SK-N-SH treated with all-trans-retinoic acid at 6 μM for 48 hours (cell line): ENCODE results near the gene PNPLA7.
A peak's percentile ranks its signal among the peaks of the same experiment; 100 is the strongest.

Experiments used
- ATAC-seq: fragments of 200-7000 bp; cut with Tn5 transposase; 3 replicates; pipeline ENCODE4 v1.9.1; 2020; ENCODE audit warnings: mild to moderate bottlenecking, moderate library complexity
- ARNTL ChIP-seq: fragments of 450-650 bp; formaldehyde crosslinking; IDR thresholded peaks from 2 replicates; pipeline ENCODE4 v1.5.0; 2020; ENCODE audit warnings: low read depth, mild to moderate bottlenecking, moderate library complexity, borderline replicate concordance
- BACH2 ChIP-seq: fragments of 250-450 bp; sonication (Bioruptor Pico); IDR thresholded peaks from 2 replicates; pipeline ENCODE4 v1.9.0; 2021; ENCODE audit warnings: mild to moderate bottlenecking, borderline replicate concordance
- CSDC2 ChIP-seq: fragments of 250-450 bp; sonication (Bioruptor Pico); IDR thresholded peaks from 2 replicates; pipeline ENCODE4 v1.5.0; 2020; ENCODE audit warnings: mild to moderate bottlenecking, moderate library complexity
- ESRRG ChIP-seq: fragments of 250-450 bp; sonication (Bioruptor Pico); IDR thresholded peaks from 2 replicates; pipeline ENCODE4 v1.6.1; 2021; ENCODE audit warnings: mild to moderate bottlenecking
- ISL1 ChIP-seq: fragments of 250-450 bp; sonication (Bioruptor Pico); IDR thresholded peaks from 2 replicates; pipeline ENCODE4 v2.1.2; 2022; ENCODE audit warnings: mild to moderate bottlenecking, moderate library complexity
- OSR1 ChIP-seq: fragments of 250-450 bp; sonication (Bioruptor Pico); IDR thresholded peaks from 2 replicates; pipeline ENCODE4 v1.8.0; 2022; ENCODE audit warnings: moderate library complexity, mild to moderate bottlenecking, inconsistent platforms
- PPARA ChIP-seq: fragments of 250-450 bp; sonication (Bioruptor Pico); IDR thresholded peaks from 2 replicates; pipeline ENCODE4 v1.5.0; 2020; ENCODE audit warnings: mild to moderate bottlenecking, borderline replicate concordance
- RARB ChIP-seq: fragments of 250-450 bp; sonication (Bioruptor Pico); IDR thresholded peaks from 2 replicates; pipeline ENCODE4 v1.8.0; 2021; ENCODE audit warnings: mild to moderate bottlenecking, moderate library complexity
- SNAI2 ChIP-seq: fragments of 250-450 bp; sonication (Bioruptor Pico); IDR thresholded peaks from 2 replicates; pipeline ENCODE4 v1.5.0; 2020; ENCODE audit warnings: mild to moderate bottlenecking, moderate library complexity
- TCF4 ChIP-seq: fragments of 250-450 bp; sonication (Bioruptor Pico); IDR thresholded peaks from 2 replicates; pipeline ENCODE4 v1.8.0; 2021; ENCODE audit warnings: mild to moderate bottlenecking, moderate library complexity, borderline replicate concordance
- TOX ChIP-seq: fragments of 250-450 bp; sonication (Bioruptor Pico); IDR thresholded peaks from 2 replicates; pipeline ENCODE4 v1.8.0; 2021; ENCODE audit warnings: mild to moderate bottlenecking, moderate library complexity, borderline replicate concordance
- ZC3H10 ChIP-seq: fragments of 250-450 bp; sonication (Bioruptor Pico); IDR thresholded peaks from 2 replicates; pipeline ENCODE4 v1.5.1; 2021; ENCODE audit warnings: mild to moderate bottlenecking, moderate library complexity
- ZFP3 ChIP-seq: fragments of 250-450 bp; sonication (Bioruptor Pico); IDR thresholded peaks from 2 replicates; pipeline ENCODE4 v1.5.0; 2020; ENCODE audit warnings: mild to moderate bottlenecking, moderate library complexity
- ZFP30 ChIP-seq: fragments of 450-650 bp; formaldehyde crosslinking; IDR thresholded peaks from 2 replicates; pipeline ENCODE4 v1.5.0; 2022; ENCODE audit warnings: mild to moderate bottlenecking, moderate library complexity
- ZNF565 ChIP-seq: fragments of 450-650 bp; formaldehyde crosslinking; conservative IDR thresholded peaks from 2 replicates; pipeline ENCODE4 v1.5.0; 2020; ENCODE audit warnings: low read depth, mild to moderate bottlenecking, moderate library complexity
- ZNF70 ChIP-seq: fragments of 450-650 bp; formaldehyde crosslinking; IDR thresholded peaks from 2 replicates; pipeline ENCODE4 v1.5.0; 2020; ENCODE audit warnings: mild to moderate bottlenecking, moderate library complexity
- ZNF8 ChIP-seq: fragments of 450-650 bp; formaldehyde crosslinking; IDR thresholded peaks from 2 replicates; pipeline ENCODE4 v1.5.0; 2020; ENCODE audit warnings: mild to moderate bottlenecking, moderate library complexity
- TF ChIP-seq, protein P1 (sequence below): fragments of 250-450 bp; sonication (Bioruptor Pico); IDR thresholded peaks from 2 replicates; pipeline ENCODE4 v1.5.1; 2020; ENCODE audit warnings: low read depth, mild to moderate bottlenecking, moderate library complexity
- TF ChIP-seq, protein P2 (sequence below): fragments of 250-450 bp; sonication (Bioruptor Pico); IDR thresholded peaks from 2 replicates; pipeline ENCODE4 v1.5.0; 2020; ENCODE audit warnings: mild to moderate bottlenecking, moderate library complexity
- TF ChIP-seq, protein P3 (sequence below): fragments of 250-450 bp; sonication (Bioruptor Pico); IDR thresholded peaks from 2 replicates; pipeline ENCODE4 v1.5.1; 2021; ENCODE audit warnings: mild to moderate bottlenecking, moderate library complexity

The PNPLA7 gene

DNA sequence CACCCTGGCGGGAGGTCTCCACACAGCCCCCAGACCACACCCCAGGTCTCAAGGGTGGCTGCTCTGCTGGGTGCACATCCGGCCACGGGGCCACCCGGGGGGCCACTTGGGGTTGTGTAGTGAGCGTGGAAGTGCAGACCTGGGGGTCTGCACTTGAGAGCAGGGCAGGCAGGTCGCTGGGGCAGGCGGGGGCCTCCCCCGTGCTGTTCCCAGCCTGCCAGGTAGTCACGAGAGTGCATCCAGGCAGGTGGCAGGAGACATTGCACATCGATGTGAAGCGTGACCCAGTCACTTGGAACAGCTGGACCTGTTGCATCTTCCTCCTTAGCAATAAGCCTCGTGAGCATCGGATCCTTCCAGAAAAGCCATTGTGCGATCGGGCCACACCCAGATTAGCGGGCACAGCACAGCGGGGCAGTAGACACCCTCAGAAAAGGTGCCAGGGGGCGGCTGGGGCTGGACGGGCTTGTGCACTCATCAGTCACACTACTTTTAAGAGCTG lies 104.2 kb downstream of the PNPLA7 start:
- no peak; the same call in 2 of the 3 replicates for ATAC-seq
- TF ChIP-seq, protein P1, sequence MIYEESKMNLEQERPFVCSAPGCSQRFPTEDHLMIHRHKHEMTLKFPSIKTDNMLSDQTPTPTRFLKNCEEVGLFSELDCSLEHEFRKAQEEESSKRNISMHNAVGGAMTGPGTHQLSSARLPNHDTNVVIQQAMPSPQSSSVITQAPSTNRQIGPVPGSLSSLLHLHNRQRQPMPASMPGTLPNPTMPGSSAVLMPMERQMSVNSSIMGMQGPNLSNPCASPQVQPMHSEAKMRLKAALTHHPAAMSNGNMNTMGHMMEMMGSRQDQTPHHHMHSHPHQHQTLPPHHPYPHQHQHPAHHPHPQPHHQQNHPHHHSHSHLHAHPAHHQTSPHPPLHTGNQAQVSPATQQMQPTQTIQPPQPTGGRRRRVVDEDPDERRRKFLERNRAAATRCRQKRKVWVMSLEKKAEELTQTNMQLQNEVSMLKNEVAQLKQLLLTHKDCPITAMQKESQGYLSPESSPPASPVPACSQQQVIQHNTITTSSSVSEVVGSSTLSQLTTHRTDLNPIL (CRISPR knock-in tag) = no peak
- TF ChIP-seq PPARA = no peak
- no peak for TF ChIP-seq ZNF8
- TF ChIP-seq ZC3H10 (CRISPR knock-in tag) = no peak
- no peak for TF ChIP-seq CSDC2 (CRISPR knock-in tag)
- TF ChIP-seq TCF4 (CRISPR knock-in tag) = no peak
- TF ChIP-seq ZNF70 = no peak
- no peak for TF ChIP-seq OSR1
- TF ChIP-seq, protein P2, sequence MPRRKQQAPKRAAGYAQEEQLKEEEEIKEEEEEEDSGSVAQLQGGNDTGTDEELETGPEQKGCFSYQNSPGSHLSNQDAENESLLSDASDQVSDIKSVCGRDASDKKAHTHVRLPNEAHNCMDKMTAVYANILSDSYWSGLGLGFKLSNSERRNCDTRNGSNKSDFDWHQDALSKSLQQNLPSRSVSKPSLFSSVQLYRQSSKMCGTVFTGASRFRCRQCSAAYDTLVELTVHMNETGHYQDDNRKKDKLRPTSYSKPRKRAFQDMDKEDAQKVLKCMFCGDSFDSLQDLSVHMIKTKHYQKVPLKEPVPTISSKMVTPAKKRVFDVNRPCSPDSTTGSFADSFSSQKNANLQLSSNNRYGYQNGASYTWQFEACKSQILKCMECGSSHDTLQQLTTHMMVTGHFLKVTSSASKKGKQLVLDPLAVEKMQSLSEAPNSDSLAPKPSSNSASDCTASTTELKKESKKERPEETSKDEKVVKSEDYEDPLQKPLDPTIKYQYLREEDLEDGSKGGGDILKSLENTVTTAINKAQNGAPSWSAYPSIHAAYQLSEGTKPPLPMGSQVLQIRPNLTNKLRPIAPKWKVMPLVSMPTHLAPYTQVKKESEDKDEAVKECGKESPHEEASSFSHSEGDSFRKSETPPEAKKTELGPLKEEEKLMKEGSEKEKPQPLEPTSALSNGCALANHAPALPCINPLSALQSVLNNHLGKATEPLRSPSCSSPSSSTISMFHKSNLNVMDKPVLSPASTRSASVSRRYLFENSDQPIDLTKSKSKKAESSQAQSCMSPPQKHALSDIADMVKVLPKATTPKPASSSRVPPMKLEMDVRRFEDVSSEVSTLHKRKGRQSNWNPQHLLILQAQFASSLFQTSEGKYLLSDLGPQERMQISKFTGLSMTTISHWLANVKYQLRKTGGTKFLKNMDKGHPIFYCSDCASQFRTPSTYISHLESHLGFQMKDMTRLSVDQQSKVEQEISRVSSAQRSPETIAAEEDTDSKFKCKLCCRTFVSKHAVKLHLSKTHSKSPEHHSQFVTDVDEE = no peak
- TF ChIP-seq ESRRG (CRISPR knock-in tag) = no peak

DNA sequence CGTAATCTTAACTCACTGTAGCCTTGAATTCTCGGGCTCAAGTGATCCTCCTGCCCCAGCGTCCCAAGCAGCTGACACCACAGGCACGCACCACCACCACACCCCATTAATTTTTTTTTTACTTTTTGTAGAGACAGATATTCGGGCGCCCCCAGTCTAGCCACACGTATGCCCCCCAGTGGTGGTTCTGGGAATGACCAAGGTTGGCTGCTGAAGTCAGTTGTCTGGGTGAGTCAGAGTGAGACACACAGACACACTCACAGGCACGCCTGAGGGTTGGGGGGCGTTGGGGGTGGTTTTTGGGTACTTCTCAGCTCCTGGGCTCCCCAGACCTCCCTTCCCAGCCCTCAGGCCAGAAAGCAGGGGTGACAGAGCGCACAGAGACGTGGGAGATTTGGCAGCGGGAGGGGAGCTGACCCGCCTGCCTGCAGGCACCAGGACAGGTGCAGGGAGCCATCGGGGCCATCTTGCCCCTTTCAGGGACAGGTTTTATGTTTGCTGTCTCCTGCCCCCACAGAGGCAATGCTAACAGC lies 104.9 kb downstream of the PNPLA7 start:
- TF ChIP-seq, protein P2 = no peak
- TF ChIP-seq TCF4 (CRISPR knock-in tag) (no peak), PPARA (no peak), ZNF565 (CRISPR knock-in tag) (no peak), SNAI2 (CRISPR knock-in tag) (no peak), BACH2 (CRISPR knock-in tag) (no peak), ZFP3 (no peak), ZNF8 (no peak), ZFP30 (no peak), TOX (CRISPR knock-in tag) (no peak), ARNTL (CRISPR knock-in tag) (no peak)
- TF ChIP-seq, protein P1 (CRISPR knock-in tag) = no peak
- TF ChIP-seq, all 23 proteins: peak for 0
- peak; percentile 79 for ATAC-seq

DNA sequence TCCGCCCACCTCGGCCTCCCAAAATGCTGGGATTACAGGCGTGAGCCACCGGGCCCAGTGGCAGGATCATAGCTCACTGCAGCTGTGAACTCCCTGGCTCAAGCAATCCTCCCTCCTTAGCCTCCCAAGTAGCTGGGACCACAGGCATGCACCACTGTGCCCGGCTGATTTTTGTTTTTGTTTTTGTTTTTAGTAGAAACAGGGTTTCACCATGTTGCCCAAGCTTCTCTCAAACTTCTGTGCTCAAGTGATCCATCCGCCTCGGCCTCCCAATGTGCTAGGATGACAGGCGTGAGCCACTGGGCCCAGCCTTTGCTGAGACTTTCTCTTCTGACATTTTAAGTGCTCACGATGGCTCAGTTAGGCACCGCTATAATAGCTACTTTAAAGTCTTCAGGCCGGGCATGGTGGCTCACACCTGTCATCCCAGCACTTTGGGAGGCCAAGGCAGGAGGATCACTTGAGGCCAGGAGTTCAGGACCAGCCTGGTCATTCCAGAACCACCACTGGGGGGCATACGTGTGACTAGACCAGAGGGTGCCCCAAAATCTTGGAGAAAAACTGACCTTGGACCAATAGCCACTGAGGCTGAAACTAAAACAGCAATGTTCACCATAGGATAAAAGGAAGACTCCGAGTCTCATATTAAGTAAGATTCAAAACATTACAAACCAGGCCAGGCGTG lies 106.0 kb downstream of the PNPLA7 start:
- no peak for TF ChIP-seq ZFP30
- no peak for TF ChIP-seq ISL1 (CRISPR knock-in tag)
- TF ChIP-seq ZNF565 (CRISPR knock-in tag) = no peak
- no peak for TF ChIP-seq ARNTL (CRISPR knock-in tag)
- TF ChIP-seq RARB (CRISPR knock-in tag) = no peak
- no peak for TF ChIP-seq OSR1
- TF ChIP-seq, protein P2 = no peak
- TF ChIP-seq, protein P3, sequence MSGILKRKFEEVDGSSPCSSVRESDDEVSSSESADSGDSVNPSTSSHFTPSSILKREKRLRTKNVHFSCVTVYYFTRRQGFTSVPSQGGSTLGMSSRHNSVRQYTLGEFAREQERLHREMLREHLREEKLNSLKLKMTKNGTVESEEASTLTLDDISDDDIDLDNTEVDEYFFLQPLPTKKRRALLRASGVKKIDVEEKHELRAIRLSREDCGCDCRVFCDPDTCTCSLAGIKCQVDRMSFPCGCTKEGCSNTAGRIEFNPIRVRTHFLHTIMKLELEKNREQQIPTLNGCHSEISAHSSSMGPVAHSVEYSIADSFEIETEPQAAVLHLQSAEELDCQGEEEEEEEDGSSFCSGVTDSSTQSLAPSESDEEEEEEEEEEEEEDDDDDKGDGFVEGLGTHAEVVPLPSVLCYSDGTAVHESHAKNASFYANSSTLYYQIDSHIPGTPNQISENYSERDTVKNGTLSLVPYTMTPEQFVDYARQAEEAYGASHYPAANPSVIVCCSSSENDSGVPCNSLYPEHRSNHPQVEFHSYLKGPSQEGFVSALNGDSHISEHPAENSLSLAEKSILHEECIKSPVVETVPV = no peak
- TF ChIP-seq, protein P1 (CRISPR knock-in tag) = no peak
- ATAC-seq = no peak
